ENCODE measurements around the gene BCAS3.

BCAS3 gene

GRCh38 chr17:61073799-61074513 lies 396.3 kb downstream of the BCAS3 start:
- DNase-seq, result no peak

- DNase-seq, result no peak
Measured at GRCh38 chr17:61075988-61076387, 398.3 kb downstream of the BCAS3 start.

- DNase-seq, result no peak
Measured at GRCh38 chr17:61076621-61077031, 399.0 kb downstream of the BCAS3 start.

- DNase-seq, result no peak
Measured at GRCh38 chr17:61081959-61082358, 404.3 kb downstream of the BCAS3 start.

GRCh38 chr17:61084260-61084659 lies 406.6 kb downstream of the BCAS3 start:
- no peak for DNase-seq

- no peak for DNase-seq
Measured at GRCh38 chr17:61087024-61087423, 409.4 kb downstream of the BCAS3 start.

- DNase-seq, result no peak
Measured at GRCh38 chr17:61088556-61088955, 410.9 kb downstream of the BCAS3 start.

GRCh38 chr17:61091096-61091495 lies 413.4 kb downstream of the BCAS3 start:
- DNase-seq, result no peak

- no peak for DNase-seq
Measured at GRCh38 chr17:61097781-61098180, 420.1 kb downstream of the BCAS3 start.

GRCh38 chr17:61106354-61106753 lies 428.7 kb downstream of the BCAS3 start:
- no peak for DNase-seq

- DNase-seq, result no peak
Measured at GRCh38 chr17:61116577-61116976, 438.9 kb downstream of the BCAS3 start.

- DNase-seq, result no peak
Measured at GRCh38 chr17:61117983-61118382, 440.3 kb downstream of the BCAS3 start.

GRCh38 chr17:61118871-61119270 lies 441.2 kb downstream of the BCAS3 start:
- no peak for DNase-seq

GRCh38 chr17:61122326-61122913 lies 444.8 kb downstream of the BCAS3 start:
- DNase-seq, result no peak

- DNase-seq, result no peak
Measured at GRCh38 chr17:61124562-61124961, 446.9 kb downstream of the BCAS3 start.

- no peak for DNase-seq
Measured at GRCh38 chr17:61126473-61127249, 449.0 kb downstream of the BCAS3 start.

GRCh38 chr17:61127960-61128359 lies 450.3 kb downstream of the BCAS3 start:
- DNase-seq, result no peak

- no peak for DNase-seq
Measured at GRCh38 chr17:61128661-61129115, 451.0 kb downstream of the BCAS3 start.

- DNase-seq, result no peak
Measured at GRCh38 chr17:61129267-61130254, 451.9 kb downstream of the BCAS3 start.

- no peak for DNase-seq
Measured at GRCh38 chr17:61130330-61130729, 452.7 kb downstream of the BCAS3 start.

- no peak for DNase-seq
Measured at GRCh38 chr17:61131585-61131984, 453.9 kb downstream of the BCAS3 start.

- DNase-seq, result no peak
Measured at GRCh38 chr17:61132524-61132923, 454.9 kb downstream of the BCAS3 start.

GRCh38 chr17:61133853-61134252 lies 456.2 kb downstream of the BCAS3 start:
- DNase-seq, result no peak
